ENCODE data around the gene TSEN54.

DNA sequence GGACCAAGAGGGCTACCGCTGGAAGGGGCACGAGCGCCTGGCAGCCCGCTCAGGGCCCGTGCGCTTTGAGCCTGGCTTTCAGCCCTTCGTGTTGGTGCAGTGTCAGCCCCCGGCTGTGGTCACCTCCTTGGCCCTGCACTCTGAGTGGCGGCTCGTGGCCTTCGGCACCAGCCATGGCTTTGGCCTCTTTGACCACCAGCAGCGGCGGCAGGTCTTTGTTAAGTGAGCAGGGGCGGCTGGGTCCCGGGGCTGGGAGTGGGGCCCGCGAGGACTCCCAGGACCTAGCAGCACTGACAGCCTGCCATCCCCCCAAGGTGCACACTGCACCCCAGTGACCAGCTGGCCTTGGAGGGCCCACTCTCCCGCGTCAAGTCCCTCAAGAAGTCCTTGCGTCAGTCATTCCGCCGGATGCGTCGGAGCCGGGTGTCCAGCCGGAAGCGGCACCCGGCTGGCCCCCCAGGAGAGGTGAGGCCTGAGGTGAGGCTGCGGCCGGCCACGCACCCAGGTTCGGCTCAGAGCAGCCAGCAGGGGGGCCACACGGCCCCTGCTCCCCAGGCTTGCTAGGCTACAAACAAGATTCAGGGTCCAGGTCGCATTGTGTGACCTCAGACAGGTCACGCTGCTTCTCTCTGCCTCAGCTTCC lies 53.8 kb downstream of the TSEN54 start:
- TF ChIP-seq GABPA (IDR thresholded peaks at IDR 0.05 in 1 of 2, conservative IDR thresholded peaks at IDR 0.05 in 1 of 2) = no peak
- no peak for TF ChIP-seq CTCF (IDR thresholded peaks at IDR 0.05; ENCODE audit: low read depth, low read length, missing input control)
- TF ChIP-seq, protein P1, sequence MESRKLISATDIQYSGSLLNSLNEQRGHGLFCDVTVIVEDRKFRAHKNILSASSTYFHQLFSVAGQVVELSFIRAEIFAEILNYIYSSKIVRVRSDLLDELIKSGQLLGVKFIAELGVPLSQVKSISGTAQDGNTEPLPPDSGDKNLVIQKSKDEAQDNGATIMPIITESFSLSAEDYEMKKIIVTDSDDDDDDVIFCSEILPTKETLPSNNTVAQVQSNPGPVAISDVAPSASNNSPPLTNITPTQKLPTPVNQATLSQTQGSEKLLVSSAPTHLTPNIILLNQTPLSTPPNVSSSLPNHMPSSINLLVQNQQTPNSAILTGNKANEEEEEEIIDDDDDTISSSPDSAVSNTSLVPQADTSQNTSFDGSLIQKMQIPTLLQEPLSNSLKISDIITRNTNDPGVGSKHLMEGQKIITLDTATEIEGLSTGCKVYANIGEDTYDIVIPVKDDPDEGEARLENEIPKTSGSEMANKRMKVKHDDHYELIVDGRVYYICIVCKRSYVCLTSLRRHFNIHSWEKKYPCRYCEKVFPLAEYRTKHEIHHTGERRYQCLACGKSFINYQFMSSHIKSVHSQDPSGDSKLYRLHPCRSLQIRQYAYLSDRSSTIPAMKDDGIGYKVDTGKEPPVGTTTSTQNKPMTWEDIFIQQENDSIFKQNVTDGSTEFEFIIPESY (IDR thresholded peaks at IDR 0.05) = no peak
- no peak for TF ChIP-seq RAD21 (IDR thresholded peaks at IDR 0.05)
- TF ChIP-seq MAX (IDR thresholded peaks at IDR 0.05) = no peak
- no peak for TF ChIP-seq REST (IDR thresholded peaks at IDR 0.05)
- no peak for TF ChIP-seq EGR1 (IDR thresholded peaks at IDR 0.05; ENCODE audit: low read depth in 2 of 2)
- TF ChIP-seq ATF3 (IDR thresholded peaks at IDR 0.05) = no peak
- no peak for TF ChIP-seq NR2F2 (IDR thresholded peaks at IDR 0.05)
- TF ChIP-seq TAF1 (conservative IDR thresholded peaks at IDR 0.05) = no peak
